Large intestine (tissue), 3 donors: ENCODE data around the gene KIAA0232. TPM values are rescaled to one million over a fixed set of nuclear protein-coding genes. Genes with fewer than 3 reads are reported as not detected.
"Not testable (repeated sequence)": the region's sequence is repeated elsewhere in the genome, so short reads cannot be mapped to it uniquely, and the experiment has no call there.

ENCODE experiments used
- DNase-seq, 2 donors: peaks; one replicate each; pipeline versions ENCODE4 v3.0.0 to v3.0.0-alpha.2; 2013
- H3K27ac ChIP-seq: one replicate; pipeline ENCODE4 v1.5.1; 2013; ENCODE audit warnings: low read length
- H3K27me3 ChIP-seq: 2 replicates; pipeline ENCODE4 v1.6.1; 2013; ENCODE audit warnings: low read length; ENCODE audit not compliant: control insufficient read depth, insufficient read depth
- H3K36me3 ChIP-seq: 2 replicates; pipeline ENCODE4 v1.6.1; 2013; ENCODE audit warnings: low read length; ENCODE audit not compliant: control insufficient read depth, insufficient read depth
- H3K4me1 ChIP-seq: one replicate; pipeline ENCODE4 v1.6.1; 2013; ENCODE audit warnings: low read length; ENCODE audit not compliant: control insufficient read depth, insufficient read depth
- H3K4me3 ChIP-seq: one replicate; pipeline ENCODE4 v1.5.1; 2013; ENCODE audit warnings: low read length
- H3K9me3 ChIP-seq: one replicate; pipeline ENCODE4 v1.6.1; 2013; ENCODE audit warnings: mild to moderate bottlenecking, low read depth, low read length, moderate library complexity; ENCODE audit not compliant: control insufficient read depth
- WGBS: methylation state at CpG from one replicate; pipeline ENCODE4 v1.1.5; 2013; ENCODE audit warnings: low lambda C conversion rate; ENCODE audit not compliant: insufficient coverage; 5-methylcytosine and 5-hydroxymethylcytosine counted together
- polyA plus RNA-seq: library from polyadenylated mRNA; unstranded; fragments of 120-200 nt; gene quantifications from one replicate; pipeline ENCODE4 v1.2.1, GENCODE V29; 2013

The KIAA0232 gene
- polyA plus RNA-seq, 1 donor, result 23.5 TPM

GRCh38 chr4:6825403-6825802, 42.9 kb downstream of the KIAA0232 start:
- 89% methylated on average over 3 of the region's 6 CpGs for WGBS
- peaks cover 31% of the 10 kb centered on the region for H3K36me3 ChIP-seq
- H3K27ac ChIP-seq, result no peak overlapping the region
- no peaks in the 10 kb centered on the region for H3K4me1 ChIP-seq
- H3K4me3 ChIP-seq, result no peak overlapping the region
- peaks cover 8% of the 10 kb centered on the region for H3K9me3 ChIP-seq
- H3K27me3 ChIP-seq, result no peaks in the 10 kb centered on the region
- DNase-seq, result no peak

GRCh38 chr4:6826781-6827508, 44.4 kb downstream of the KIAA0232 start:
- no peak for DNase-seq
- H3K36me3 ChIP-seq, result peaks cover 42% of the 10 kb centered on the region
- WGBS, result 63% methylated on average over 2 of the region's 9 CpGs
- no peaks in the 10 kb centered on the region for H3K4me1 ChIP-seq
- no peaks in the 10 kb centered on the region for H3K27me3 ChIP-seq
- H3K9me3 ChIP-seq, result no peaks in the 10 kb centered on the region
- no peak overlapping the region for H3K27ac ChIP-seq
- no peak overlapping the region for H3K4me3 ChIP-seq

GRCh38 chr4:6829086-6829485, 46.6 kb downstream of the KIAA0232 start:
- Histone ChIP-seq H3K36me3 (peaks cover 55% of the 10 kb centered on the region), H3K27ac (no peak overlapping the region), H3K4me1 (no peaks in the 10 kb centered on the region), H3K4me3 (no peak overlapping the region), H3K27me3 (no peaks in the 10 kb centered on the region), H3K9me3 (no peaks in the 10 kb centered on the region)
- no peak for DNase-seq
- WGBS, result no CpG with 5 or more reads among the region's 5 CpGs

- Histone ChIP-seq H3K9me3 (peaks cover 9% of the 10 kb centered on the region), H3K4me1 (peaks cover 6% of the 10 kb centered on the region), H3K4me3 (no peak overlapping the region), H3K27ac (no peak overlapping the region), H3K27me3 (no peaks in the 10 kb centered on the region), H3K36me3 (peaks cover 34% of the 10 kb centered on the region)
- no CpG with 5 or more reads among the region's 3 CpGs for WGBS
- DNase-seq, result no peak
These were observed 52.3 kb downstream of the KIAA0232 start for GRCh38 chr4:6834867-6835266.

- Histone ChIP-seq H3K4me1 (peaks cover 11% of the 10 kb centered on the region), H3K36me3 (peaks cover 29% of the 10 kb centered on the region)
- H3K4me3 ChIP-seq, H3K27me3 ChIP-seq, H3K9me3 ChIP-seq, DNase-seq, H3K27ac ChIP-seq: not testable (repeated sequence)
- WGBS, result no CpG with 5 or more reads among the region's 4 CpGs
These were observed 53.1 kb downstream of the KIAA0232 start for GRCh38 chr4:6835616-6836015.

- H3K4me3 ChIP-seq, DNase-seq, H3K9me3 ChIP-seq, H3K27me3 ChIP-seq, H3K27ac ChIP-seq: not testable (repeated sequence)
- no CpG with 5 or more reads among the region's 34 CpGs for WGBS
- Histone ChIP-seq H3K36me3 (peaks cover 24% of the 10 kb centered on the region), H3K4me1 (peaks cover 11% of the 10 kb centered on the region)
These were observed 54.6 kb downstream of the KIAA0232 start for GRCh38 chr4:6837106-6837505.

GRCh38 chr4:6839579-6839978, 57.1 kb downstream of the KIAA0232 start:
- Histone ChIP-seq H3K27me3 (no peaks in the 10 kb centered on the region), H3K27ac (no peak overlapping the region), H3K4me3 (no peak overlapping the region), H3K36me3 (peaks cover 16% of the 10 kb centered on the region), H3K4me1 (peaks cover 11% of the 10 kb centered on the region), H3K9me3 (peaks cover 9% of the 10 kb centered on the region)
- no peak for DNase-seq
- no CpG with 5 or more reads among the region's 4 CpGs for WGBS

- H3K4me1 ChIP-seq, result peaks cover 11% of the 10 kb centered on the region
- peak overlapping the region; percentile 19 for H3K27ac ChIP-seq
- 20% methylated on average over 1 of the region's 8 CpGs for WGBS
- peaks cover 9% of the 10 kb centered on the region for H3K9me3 ChIP-seq
- H3K36me3 ChIP-seq, result peaks cover 18% of the 10 kb centered on the region
- H3K4me3 ChIP-seq, result no peak overlapping the region
- H3K27me3 ChIP-seq, result no peaks in the 10 kb centered on the region
- peak; percentile 46 to 82 for DNase-seq
These were observed 57.8 kb downstream of the KIAA0232 start for GRCh38 chr4:6840062-6840976.

- DNase-seq, result no peak
- Histone ChIP-seq H3K27ac (no peak overlapping the region), H3K36me3 (peaks cover 38% of the 10 kb centered on the region), H3K9me3 (no peaks in the 10 kb centered on the region), H3K4me1 (peaks cover 4% of the 10 kb centered on the region), H3K4me3 (no peak overlapping the region), H3K27me3 (no peaks in the 10 kb centered on the region)
- no CpG with 5 or more reads among the region's 1 CpG for WGBS
These were observed 62.5 kb downstream of the KIAA0232 start for GRCh38 chr4:6845027-6845426.

GRCh38 chr4:6845574-6845973, 63.0 kb downstream of the KIAA0232 start:
- no peak overlapping the region for H3K4me3 ChIP-seq
- no peaks in the 10 kb centered on the region for H3K9me3 ChIP-seq
- 100% methylated on average over 2 of the region's 6 CpGs for WGBS
- H3K36me3 ChIP-seq, result peaks cover 38% of the 10 kb centered on the region
- no peaks in the 10 kb centered on the region for H3K27me3 ChIP-seq
- H3K4me1 ChIP-seq, result no peaks in the 10 kb centered on the region
- DNase-seq, result no peak
- H3K27ac ChIP-seq, result no peak overlapping the region
